WI38 (cell line): ENCODE data around the gene SLC25A47.

Experiments
- H3K4me3 ChIP-seq: 2 replicates; pipeline ENCODE4 v1.5.1; 2011; ENCODE audit warnings: low read depth, mild to moderate bottlenecking, control low read depth, low read length
- CTCF ChIP-seq: IDR thresholded peaks from 2 replicates; pipeline ENCODE4 v1.5.1; 2012; ENCODE audit warnings: low read depth, mild to moderate bottlenecking, control low read depth, low read length

SLC25A47 gene

GRCh38 chr14:100332071-100332639, 9.0 kb downstream of the SLC25A47 start:
- TF ChIP-seq CTCF: no peak
- no peak overlapping the region for H3K4me3 ChIP-seq

GRCh38 chr14:100332797-100333196, 9.7 kb downstream of the SLC25A47 start:
- no peak for TF ChIP-seq CTCF
- no peak overlapping the region for H3K4me3 ChIP-seq

- no peak for TF ChIP-seq CTCF
- no peak overlapping the region for H3K4me3 ChIP-seq
Measured at GRCh38 chr14:100333311-100333710, 10.2 kb downstream of the SLC25A47 start.

- no peak for TF ChIP-seq CTCF
- no peak overlapping the region for H3K4me3 ChIP-seq
Measured at GRCh38 chr14:100333827-100334226, 10.7 kb downstream of the SLC25A47 start.

GRCh38 chr14:100334904-100335303, 11.8 kb downstream of the SLC25A47 start:
- H3K4me3 ChIP-seq: no peak overlapping the region
- no peak for TF ChIP-seq CTCF

GRCh38 chr14:100336618-100337530, 13.7 kb downstream of the SLC25A47 start:
- no peak overlapping the region for H3K4me3 ChIP-seq
- no peak for TF ChIP-seq CTCF

GRCh38 chr14:100339766-100340422, 16.8 kb downstream of the SLC25A47 start:
- no peak for TF ChIP-seq CTCF
- no peak overlapping the region for H3K4me3 ChIP-seq
